Activated T-cell treated with anti-CD3 and anti-CD28 coated beads, Interleukin-2, amount 50 U/mL, for 1 hour (primary cell): ENCODE measurements around the gene KIAA0753.

Source experiments
- DNase-seq: peaks from one replicate; pipeline ENCODE4 v3.0.0-alpha.2; 2020

Gene KIAA0753

GRCh38 chr17:6639586-6640535 lies 650 bp downstream of the KIAA0753 start:
- DNase-seq, result no peak

- no peak for DNase-seq
Measured at GRCh38 chr17:6639014-6639585, 1.4 kb downstream of the KIAA0753 start.

- no peak for DNase-seq
Measured at GRCh38 chr17:6638046-6638908, 2.2 kb downstream of the KIAA0753 start.

- no peak for DNase-seq
Measured at GRCh38 chr17:6637458-6637840, 3.1 kb downstream of the KIAA0753 start.

- DNase-seq, result no peak
Measured at GRCh38 chr17:6636616-6637457, 3.7 kb downstream of the KIAA0753 start.

GRCh38 chr17:6636105-6636504 lies 4.4 kb downstream of the KIAA0753 start:
- DNase-seq, result no peak

- no peak for DNase-seq
Measured at GRCh38 chr17:6633263-6633662, 7.2 kb downstream of the KIAA0753 start.

- DNase-seq, result no peak
Measured at GRCh38 chr17:6632530-6632929, 8.0 kb downstream of the KIAA0753 start.

GRCh38 chr17:6630390-6630789 lies 10.1 kb downstream of the KIAA0753 start:
- DNase-seq, result no peak

- DNase-seq, result no peak
Measured at GRCh38 chr17:6627019-6627418, 13.5 kb downstream of the KIAA0753 start.

- DNase-seq, result no peak
Measured at GRCh38 chr17:6626616-6627015, 13.9 kb downstream of the KIAA0753 start.

- no peak for DNase-seq
Measured at GRCh38 chr17:6623941-6624340, 16.6 kb downstream of the KIAA0753 start.

- DNase-seq, result no peak
Measured at GRCh38 chr17:6611231-6611630, 29.3 kb downstream of the KIAA0753 start.

- DNase-seq, result no peak
Measured at GRCh38 chr17:6610011-6610410, 30.5 kb downstream of the KIAA0753 start.

GRCh38 chr17:6608321-6608720 lies 32.2 kb downstream of the KIAA0753 start:
- DNase-seq, result no peak

- no peak for DNase-seq
Measured at GRCh38 chr17:6605142-6605541, 35.4 kb downstream of the KIAA0753 start.

- DNase-seq, result no peak
Measured at GRCh38 chr17:6603744-6604325, 36.7 kb downstream of the KIAA0753 start.

GRCh38 chr17:6602141-6602540 lies 38.4 kb downstream of the KIAA0753 start:
- no peak for DNase-seq

- no peak for DNase-seq
Measured at GRCh38 chr17:6599364-6599763, 41.1 kb downstream of the KIAA0753 start.

GRCh38 chr17:6597727-6598126 lies 42.8 kb downstream of the KIAA0753 start:
- no peak for DNase-seq

- DNase-seq, result no peak
Measured at GRCh38 chr17:6596941-6597340, 43.6 kb downstream of the KIAA0753 start.

- DNase-seq, result no peak
Measured at GRCh38 chr17:6596511-6596910, 44.0 kb downstream of the KIAA0753 start.
